Astrocyte (in vitro differentiated cells and primary cell): ENCODE measurements around the gene MEX3C.

Experiments used
- CTCF ChIP-seq: IDR thresholded peaks from 2 replicates; pipeline ENCODE4 v1.5.1; 2011; ENCODE audit warnings: low read depth, mild to moderate bottlenecking, inconsistent platforms, low read length, moderate library complexity; ENCODE audit not compliant: insufficient read depth
- EZH2 ChIP-seq: IDR thresholded peaks from 2 replicates; pipeline ENCODE4 v1.6.1; 2012; ENCODE audit warnings: mild to moderate bottlenecking, low read length, inconsistent platforms; ENCODE audit not compliant: insufficient read depth

- TF ChIP-seq CTCF = no peak
- TF ChIP-seq EZH2 = no peak
These were observed 63.8 kb downstream of the MEX3C start for GRCh38 chr18:51133580-51134160.
